MM.1S (cell line): ENCODE measurements around the gene PSME3IP1.

ENCODE experiments used
- DNase-seq: peaks from one replicate; pipeline ENCODE4 v3.0.0-alpha.2; 2015
- H2AFZ ChIP-seq: fragments of 300-600 bp; sonication (generic); 2 replicates; pipeline ENCODE4 v1.6.0; 2016; ENCODE audit warnings: antibody characterized with exemption, low read length
- H3F3A ChIP-seq: fragments of 300-600 bp; sonication (generic); 2 replicates; pipeline ENCODE4 v1.6.1; 2016; ENCODE audit warnings: mild to moderate bottlenecking, antibody characterized with exemption, low read length, moderate library complexity, mixed read lengths; ENCODE audit not compliant: insufficient read depth
- H3K27ac ChIP-seq: fragments of 300-600 bp; sonication (generic); 2 replicates; pipeline ENCODE4 v1.5.1; 2016; ENCODE audit warnings: mild to moderate bottlenecking, low read length
- H3K27me3 ChIP-seq: fragments of 300-600 bp; sonication (generic); replicated peaks from 2 replicates; pipeline ENCODE4 v1.6.0; 2016; ENCODE audit warnings: low read length; ENCODE audit not compliant: insufficient read depth
- H3K36me3 ChIP-seq: fragments of 300-600 bp; sonication (generic); replicated peaks from 2 replicates; pipeline ENCODE4 v1.6.1; 2016; ENCODE audit warnings: mild to moderate bottlenecking, low read length, mixed read lengths; ENCODE audit not compliant: insufficient read depth
- H3K4me1 ChIP-seq: fragments of 300-600 bp; sonication (generic); 2 replicates; pipeline ENCODE4 v1.6.1; 2016; ENCODE audit warnings: low read length, mixed read lengths
- H3K4me2 ChIP-seq: fragments of 300-600 bp; sonication (generic); 2 replicates; pipeline ENCODE4 v1.6.0; 2016; ENCODE audit warnings: low read depth, low read length
- H3K4me3 ChIP-seq: fragments of 300-600 bp; sonication (generic); 2 replicates; pipeline ENCODE4 v1.5.1; 2016; ENCODE audit warnings: low read length, mixed read lengths
- H3K79me2 ChIP-seq: fragments of 300-600 bp; sonication (generic); 2 replicates; pipeline ENCODE4 v1.6.1; 2016; ENCODE audit warnings: mixed run types, low read length, mixed read lengths
- H3K9ac ChIP-seq: fragments of 300-600 bp; sonication (generic); 2 replicates; pipeline ENCODE4 v1.6.1; 2016; ENCODE audit warnings: low read length, mixed read lengths
- H3K9me2 ChIP-seq: fragments of 300-600 bp; sonication (generic); replicated peaks from 2 replicates; pipeline ENCODE4 v1.6.1; 2016; ENCODE audit warnings: mild to moderate bottlenecking, low read length, mixed read lengths; ENCODE audit not compliant: insufficient read depth
- H3K9me3 ChIP-seq: fragments of 300-600 bp; sonication (generic); replicated peaks from 2 replicates; pipeline ENCODE4 v1.6.1; 2016; ENCODE audit warnings: mild to moderate bottlenecking, low read length, mixed read lengths; ENCODE audit not compliant: insufficient read depth
- H4K20me1 ChIP-seq: fragments of 300-600 bp; sonication (generic); 2 replicates; pipeline ENCODE4 v1.6.1; 2016; ENCODE audit warnings: mild to moderate bottlenecking, low read length, moderate library complexity, mixed read lengths; ENCODE audit not compliant: insufficient read depth
- CTCF ChIP-seq: fragments of 300-600 bp; sonication (generic); IDR thresholded peaks from 2 replicates; pipeline ENCODE4 v1.5.1; 2016; ENCODE audit warnings: antibody characterized with exemption, low read length, mixed read lengths
- EZH2 ChIP-seq: fragments of 300-600 bp; sonication (generic); optimal IDR thresholded peaks from 2 replicates; pipeline ENCODE3; 2017; ENCODE audit warnings: low read depth, mild to moderate bottlenecking, antibody characterized with exemption, low read length, mixed read lengths
- EZH2phosphoT487 ChIP-seq: fragments of 300-600 bp; sonication (generic); IDR thresholded peaks from 2 replicates; pipeline ENCODE4 v1.6.1; 2018; ENCODE audit warnings: antibody characterized with exemption, low read length

PSME3IP1 gene

DNA sequence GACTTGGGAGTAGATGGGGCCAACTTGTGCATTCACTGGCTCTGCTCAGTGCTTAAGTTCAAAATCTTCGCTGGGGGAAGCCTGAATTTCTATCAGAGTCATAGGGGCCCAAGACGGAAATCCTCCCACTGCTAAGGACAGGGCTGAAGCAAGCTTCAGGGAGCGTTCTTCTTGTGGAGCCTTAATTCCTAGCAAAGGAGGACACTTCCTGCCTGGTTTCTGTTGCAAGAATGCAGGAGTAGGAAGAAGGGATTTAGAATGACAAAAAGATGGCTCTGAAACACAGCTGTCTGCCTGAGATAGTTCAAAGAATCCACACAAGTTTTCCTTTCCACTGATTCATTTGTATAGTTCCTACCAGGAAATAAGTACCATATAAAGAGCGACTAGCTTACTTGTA, 26.4 kb downstream of the PSME3IP1 start:
- Histone ChIP-seq H3K27ac (no peak overlapping the region), H3F3A (no peaks in the 10 kb centered on the region), H3K36me3 (no peaks in the 10 kb centered on the region; the same call in 1 of the 2 replicates), H3K9ac (no peak overlapping the region), H2AFZ (no peak overlapping the region), H3K9me2 (no peaks in the 10 kb centered on the region), H4K20me1 (no peaks in the 10 kb centered on the region), H3K27me3 (no peaks in the 10 kb centered on the region), H3K9me3 (no peaks in the 10 kb centered on the region), H3K4me1 (no peaks in the 10 kb centered on the region), H3K4me3 (no peak overlapping the region), H3K79me2 (no peaks in the 10 kb centered on the region), H3K4me2 (no peak overlapping the region)
- TF ChIP-seq CTCF (no peak), EZH2 (no peak), EZH2phosphoT487 (no peak)
- no peak for DNase-seq

- Histone ChIP-seq H3K4me3 (no peak overlapping the region), H3K9me2 (no peaks in the 10 kb centered on the region), H3K27me3 (no peaks in the 10 kb centered on the region), H3K9me3 (no peaks in the 10 kb centered on the region), H3K4me1 (0 out of 2 replicates have a peak, but pooled peaks cover 3% of the 10 kb centered on the region), H3K27ac (no peak overlapping the region), H3F3A (no peaks in the 10 kb centered on the region), H3K4me2 (no peak overlapping the region), H3K36me3 (peaks cover 2% of the 10 kb centered on the region; the same call in 1 of the 2 replicates), H3K79me2 (no peaks in the 10 kb centered on the region), H2AFZ (no peak overlapping the region), H3K9ac (no peak overlapping the region), H4K20me1 (no peaks in the 10 kb centered on the region)
- TF ChIP-seq EZH2 (no peak), CTCF (no peak), EZH2phosphoT487 (no peak)
- DNase-seq = no peak
Measured at GRCh38 chr16:57157533-57157932, 28.3 kb downstream of the PSME3IP1 start.

GRCh38 chr16:57156351-57156703, 29.5 kb downstream of the PSME3IP1 start:
- no peak overlapping the region for H3K9ac ChIP-seq
- H3K9me3 ChIP-seq = no peaks in the 10 kb centered on the region
- H4K20me1 ChIP-seq = no peaks in the 10 kb centered on the region
- H3K4me2 ChIP-seq = no peak overlapping the region
- H3K9me2 ChIP-seq = no peaks in the 10 kb centered on the region
- H3F3A ChIP-seq = no peaks in the 10 kb centered on the region
- peaks cover 7% of the 10 kb centered on the region for H3K4me1 ChIP-seq
- H2AFZ ChIP-seq = no peak overlapping the region
- H3K4me3 ChIP-seq = no peak overlapping the region
- H3K79me2 ChIP-seq = no peaks in the 10 kb centered on the region
- peaks cover 2% of the 10 kb centered on the region; the same call in 1 of the 2 replicates for H3K36me3 ChIP-seq
- no peak for DNase-seq
- TF ChIP-seq EZH2 (no peak), EZH2phosphoT487 (no peak), CTCF (no peak)
- H3K27me3 ChIP-seq = no peaks in the 10 kb centered on the region
- H3K27ac ChIP-seq = no peak overlapping the region
